GM12878 (cell line): ENCODE results near the gene MYH7.
A peak's percentile ranks its signal among the peaks of the same experiment; 100 is the strongest.

Experiments
- CTCF ChIP-seq, 3 experiments: IDR thresholded peaks in 2 of 3; conservative IDR thresholded peaks in 1 of 3; 2 replicates each; pipeline ENCODE4 v1.5.1; 2011; ENCODE audit warnings: low read depth in 3 of 3, low read length in 3 of 3, mild to moderate bottlenecking in 3 of 3, control low read depth in 2 of 3, moderate library complexity in 2 of 3, inconsistent platforms in 1 of 3, mixed read lengths in 1 of 3; ENCODE audit not compliant: control insufficient read depth in 2 of 3, insufficient read depth in 1 of 3; ENCODE audit errors: extremely low read depth in 1 of 3
- GABPA ChIP-seq: IDR thresholded peaks from 2 replicates; pipeline ENCODE4 v1.6.1; 2014; ENCODE audit warnings: antibody characterized with exemption, low read depth, mild to moderate bottlenecking, inconsistent platforms
- KDM1A ChIP-seq: fragments of 200-600 bp; sonication (generic); IDR thresholded peaks from 2 replicates; pipeline ENCODE4 v1.6.1; 2016; ENCODE audit warnings: borderline replicate concordance
- MLLT1 ChIP-seq: fragments of 450-650 bp; IDR thresholded peaks from 2 replicates; pipeline ENCODE4 v1.6.1; 2016; ENCODE audit warnings: mild to moderate bottlenecking
- NBN ChIP-seq: fragments of 450-650 bp; IDR thresholded peaks from 2 replicates; pipeline ENCODE4 v1.6.1; 2016
- NR2F1 ChIP-seq: fragments of 450-650 bp; conservative IDR thresholded peaks from 2 replicates; pipeline ENCODE4 v1.6.1; 2017; ENCODE audit warnings: mild to moderate bottlenecking
- POLR2A ChIP-seq: IDR thresholded peaks from 2 replicates; pipeline ENCODE4 v1.6.1; 2011; ENCODE audit warnings: low read depth, mild to moderate bottlenecking, low read length
- RB1 ChIP-seq: fragments of 450-650 bp; formaldehyde crosslinking; IDR thresholded peaks from 2 replicates; pipeline ENCODE4 v1.6.1; 2017; ENCODE audit warnings: mild to moderate bottlenecking, borderline replicate concordance
- SMC3 ChIP-seq: IDR thresholded peaks from 2 replicates; pipeline ENCODE4 v1.6.1; 2011; ENCODE audit warnings: low read length, improper control_type of control experiment, borderline replicate concordance
- SUPT20H ChIP-seq: IDR thresholded peaks from 2 replicates; pipeline ENCODE4 v1.6.1; 2011; ENCODE audit warnings: low read depth, mild to moderate bottlenecking, low read length, moderate library complexity, borderline replicate concordance; ENCODE audit not compliant: control insufficient read depth
- USF1 ChIP-seq: IDR thresholded peaks from 2 replicates; pipeline ENCODE4 v1.6.1; 2011; ENCODE audit warnings: borderline replicate concordance, low read depth, mild to moderate bottlenecking, moderate library complexity, mixed read lengths, low read length; ENCODE audit not compliant: insufficient read depth; ENCODE audit errors: extremely low read length
- ZBTB33 ChIP-seq: fragments of 450-650 bp; IDR thresholded peaks from 2 replicates; pipeline ENCODE4 v1.6.1; 2017; ENCODE audit warnings: mild to moderate bottlenecking
- ZNF24 ChIP-seq: fragments of 450-650 bp; IDR thresholded peaks from 2 replicates; pipeline ENCODE4 v1.6.1; 2017; ENCODE audit warnings: antibody characterized with exemption, mild to moderate bottlenecking
- ZNF274 ChIP-seq: IDR thresholded peaks from one replicate; pipeline ENCODE4 v1.8.0; 2011; ENCODE audit not compliant: insufficient read length, insufficient read depth

GRCh38 chr14:23478109-23478759 lies 42.8 kb upstream of the MYH7 start:
- TF ChIP-seq NBN (no peak), ZNF274 (no peak), USF1 (no peak), SMC3 (peak; percentile 81; the same call in 1 of the 2 replicates), GABPA (no peak), ZNF24 (no peak), RB1 (no peak), MLLT1 (no peak), ZBTB33 (no peak), POLR2A (no peak), CTCF (IDR thresholded peaks at IDR 0.05 in 2 of 3, conservative IDR thresholded peaks at IDR 0.05 in 1 of 3; ENCODE audit: control insufficient read depth in 2 of 3, extremely low read depth in 1 of 3, insufficient read depth in 1 of 3, low read depth in 3 of 3, low read length in 3 of 3) (peak; percentile 56 to 78 (median 66); a peak in 5 of 6 replicates), KDM1A (no peak), NR2F1 (no peak), SUPT20H (no peak)
